ENCODE data around the gene FBXO2.

- TF ChIP-seq CTCF (conservative IDR thresholded peaks at IDR 0.05 in 1 of 2, IDR thresholded peaks at IDR 0.05 in 1 of 2; ENCODE audit: extremely low read depth in 1 of 2, insufficient read depth in 1 of 2, low read depth in 1 of 2, low read length in 2 of 2) = no peak
- TF ChIP-seq EZH2 (IDR thresholded peaks at IDR 0.05; ENCODE audit: borderline replicate concordance, low read length) = no peak
Observed at GRCh38 chr1:11675325-11675724, 21.1 kb upstream of the FBXO2 start.
